ENCODE results near the gene NPC2. TPM values are rescaled to one million over a fixed set of nuclear protein-coding genes. Genes with fewer than 3 reads are reported as not detected.

Gene NPC2
- total RNA-seq, 1 donor from 2014 or later: 615 TPM

Other genes with a start within 250 kb of the NPC2 start
- 51.2 and 70.4 TPM in 2 replicates for gene ABCD4, start 190.4 kb downstream of the NPC2 start, total RNA-seq
- not detected in 2 replicates for gene VRTN, start 144.8 kb downstream of the NPC2 start, total RNA-seq
- gene SYNDIG1L, start 67.1 kb downstream of the NPC2 start, total RNA-seq: not detected in 2 replicates
- gene ISCA2, start 460 bp upstream of the NPC2 start, total RNA-seq: 10.7 and 11.1 TPM in 2 replicates
- gene LTBP2, start 118.9 kb upstream of the NPC2 start, total RNA-seq: 251 and 261 TPM in 2 replicates
- gene AREL1, start 219.8 kb upstream of the NPC2 start, total RNA-seq: 27.9 and 44.4 TPM in 2 replicates
- gene FCF1, start 219.8 kb upstream of the NPC2 start, total RNA-seq: 33.1 and 36.5 TPM in 2 replicates

All from glomerular endothelial cell (primary cell).